GM12891 (cell line): ENCODE results near the gene S100A7.
"Not testable (repeated sequence)": the region's sequence is repeated elsewhere in the genome, so short reads cannot be mapped to it uniquely, and the experiment has no call there.

Source experiments
- POLR2A ChIP-seq: IDR thresholded peaks from 2 replicates; pipeline ENCODE4 v1.6.1; 2011; ENCODE audit warnings: low read depth, low read length, control low read depth
- POLR2AphosphoS5 ChIP-seq: IDR thresholded peaks from 2 replicates; pipeline ENCODE4 v1.6.1; 2011; ENCODE audit warnings: low read depth, low read length, control low read depth
- SPI1 ChIP-seq: IDR thresholded peaks from 2 replicates; pipeline ENCODE4 v1.6.1; 2011; ENCODE audit warnings: low read depth, low read length, control low read depth
- TAF1 ChIP-seq: IDR thresholded peaks from 2 replicates; pipeline ENCODE4 v1.6.1; 2011; ENCODE audit warnings: low read depth, low read length, control low read depth

GRCh38 chr1:153413961-153414360, 46.5 kb downstream of the S100A7 start:
- not testable (repeated sequence) for TF ChIP-seq POLR2AphosphoS5, POLR2A, SPI1, TAF1
